GM21576 (cell line): ENCODE data around the gene NIPBL.

Source experiments
- ATAC-seq: cut with Tn5 transposase; IDR thresholded peaks from one replicate; pipeline ENCODE4 v1.9.1; 2021; ENCODE audit warnings: mild to moderate bottlenecking, moderate library complexity; ENCODE audit not compliant: unreplicated experiment

Gene NIPBL

GRCh38 chr5:37014321-37014720 is 137.8 kb downstream of the NIPBL start:
- no peak for ATAC-seq

DNA sequence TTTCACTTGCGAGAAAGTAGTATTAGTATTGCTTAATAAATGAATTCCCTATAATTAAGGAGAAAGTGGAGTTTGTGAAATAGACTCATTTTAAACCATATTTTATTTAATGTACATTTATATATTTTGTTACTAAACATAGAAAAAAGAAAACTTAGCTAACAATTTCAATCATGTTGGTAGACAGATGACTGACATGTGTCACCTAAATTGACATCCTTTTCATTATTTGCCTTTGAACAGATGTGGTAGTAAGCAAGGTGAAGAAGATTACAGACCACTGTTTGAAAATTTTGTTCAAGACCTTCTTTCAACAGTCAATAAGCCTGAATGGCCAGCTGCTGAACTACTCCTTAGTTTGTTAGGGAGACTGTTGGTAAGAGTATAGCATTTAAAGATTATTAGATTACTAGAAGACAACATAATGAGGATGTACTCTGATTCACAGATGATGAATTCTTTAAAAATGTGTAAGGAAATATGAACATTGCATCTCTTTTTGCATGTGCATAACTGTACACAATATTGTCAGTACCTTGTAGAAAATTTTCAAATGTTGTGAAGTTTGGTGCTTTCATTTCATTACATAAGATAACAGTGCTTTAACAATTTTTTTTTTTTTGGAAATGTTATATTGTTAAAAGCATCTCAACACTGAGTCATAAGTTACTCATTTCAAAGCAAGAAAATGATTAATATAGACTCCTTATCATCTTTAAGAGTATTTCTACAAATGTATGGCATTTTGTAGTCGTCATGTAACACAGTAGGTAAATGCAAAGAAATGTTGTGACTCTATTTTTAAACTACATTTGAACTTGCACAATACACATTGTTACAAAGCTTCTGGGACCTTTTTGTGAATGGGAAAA is 139.5 kb downstream of the NIPBL start:
- ATAC-seq: no peak

GRCh38 chr5:37028910-37029309 is 152.3 kb downstream of the NIPBL start:
- ATAC-seq: no peak

GRCh38 chr5:37029436-37029835 is 152.9 kb downstream of the NIPBL start:
- ATAC-seq: no peak

- no peak for ATAC-seq
Observed at GRCh38 chr5:37034955-37035354, 158.4 kb downstream of the NIPBL start.

- no peak for ATAC-seq
Observed at GRCh38 chr5:37037840-37038239, 161.3 kb downstream of the NIPBL start.

GRCh38 chr5:37039824-37040223 is 163.3 kb downstream of the NIPBL start:
- ATAC-seq: no peak

GRCh38 chr5:37043693-37044092 is 167.1 kb downstream of the NIPBL start:
- ATAC-seq: no peak

- no peak for ATAC-seq
Observed at GRCh38 chr5:37044120-37044519, 167.6 kb downstream of the NIPBL start.

- no peak for ATAC-seq
Observed at GRCh38 chr5:37045703-37046102, 169.1 kb downstream of the NIPBL start.

DNA sequence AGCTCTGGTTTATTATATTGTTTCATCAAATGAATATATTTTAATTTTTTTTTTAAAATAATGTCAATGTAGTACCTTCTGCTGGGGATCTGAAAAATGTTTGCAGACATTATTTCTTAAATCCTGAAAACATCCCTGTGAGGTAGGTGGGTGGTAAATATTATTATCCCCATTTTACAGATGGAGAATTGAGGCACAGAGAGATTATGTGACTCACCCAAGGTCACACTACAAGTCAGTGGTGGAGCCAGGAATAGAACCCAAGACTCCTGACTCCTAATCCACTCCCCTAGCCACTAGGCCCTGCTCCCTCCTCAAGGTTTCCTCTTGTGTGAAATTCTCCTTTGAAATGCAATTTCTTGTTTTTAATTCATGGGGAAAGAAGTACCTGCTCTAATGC is 171.4 kb downstream of the NIPBL start:
- ATAC-seq: no peak

GRCh38 chr5:37054391-37054790 is 177.8 kb downstream of the NIPBL start:
- no peak for ATAC-seq

GRCh38 chr5:37055383-37055990 is 178.9 kb downstream of the NIPBL start:
- ATAC-seq: no peak

- ATAC-seq: no peak
Observed at GRCh38 chr5:37056762-37057161, 180.2 kb downstream of the NIPBL start.

- no peak for ATAC-seq
Observed at GRCh38 chr5:37060030-37060429, 183.5 kb downstream of the NIPBL start.

DNA sequence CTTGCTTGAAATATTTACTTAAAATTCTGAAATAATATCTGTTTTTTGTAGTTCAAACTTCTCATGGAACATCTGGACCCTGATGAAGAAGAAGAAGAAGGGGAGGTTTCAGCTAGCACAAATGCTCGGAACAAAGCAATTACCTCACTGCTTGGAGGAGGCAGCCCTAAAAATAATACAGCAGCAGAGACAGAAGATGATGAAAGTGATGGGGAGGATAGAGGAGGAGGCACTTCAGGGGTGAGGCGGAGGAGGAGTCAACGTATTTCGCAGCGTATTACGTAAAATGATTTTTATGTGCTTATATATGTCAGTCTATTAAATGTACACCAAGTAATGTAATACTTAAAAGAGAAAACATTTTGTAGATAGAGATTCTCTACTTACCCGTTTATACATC is 187.2 kb downstream of the NIPBL start:
- no peak for ATAC-seq

- ATAC-seq: no peak
Observed at GRCh38 chr5:37064442-37064841, 187.9 kb downstream of the NIPBL start.

DNA sequence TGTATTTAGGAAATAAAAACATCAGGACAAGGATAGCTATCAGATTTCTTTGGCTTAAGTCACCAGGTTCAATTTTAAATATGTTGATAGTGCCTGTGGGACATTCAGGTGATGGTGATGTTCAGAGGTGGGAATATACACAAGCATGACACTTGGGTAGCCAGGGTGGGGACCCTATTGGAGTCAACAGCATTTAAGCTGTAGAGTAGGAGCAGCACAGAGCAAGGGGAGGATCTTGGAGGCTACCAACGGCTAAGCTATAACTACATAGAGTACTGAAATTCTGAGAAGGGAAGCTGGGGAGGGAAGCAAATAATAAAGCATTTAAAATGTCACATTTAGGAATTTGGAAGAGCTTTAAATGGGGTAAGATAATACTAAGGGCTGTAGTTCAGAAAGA is 194.9 kb downstream of the NIPBL start:
- ATAC-seq: no peak

- ATAC-seq: no peak
Observed at GRCh38 chr5:37071901-37072581, 195.5 kb downstream of the NIPBL start.

DNA sequence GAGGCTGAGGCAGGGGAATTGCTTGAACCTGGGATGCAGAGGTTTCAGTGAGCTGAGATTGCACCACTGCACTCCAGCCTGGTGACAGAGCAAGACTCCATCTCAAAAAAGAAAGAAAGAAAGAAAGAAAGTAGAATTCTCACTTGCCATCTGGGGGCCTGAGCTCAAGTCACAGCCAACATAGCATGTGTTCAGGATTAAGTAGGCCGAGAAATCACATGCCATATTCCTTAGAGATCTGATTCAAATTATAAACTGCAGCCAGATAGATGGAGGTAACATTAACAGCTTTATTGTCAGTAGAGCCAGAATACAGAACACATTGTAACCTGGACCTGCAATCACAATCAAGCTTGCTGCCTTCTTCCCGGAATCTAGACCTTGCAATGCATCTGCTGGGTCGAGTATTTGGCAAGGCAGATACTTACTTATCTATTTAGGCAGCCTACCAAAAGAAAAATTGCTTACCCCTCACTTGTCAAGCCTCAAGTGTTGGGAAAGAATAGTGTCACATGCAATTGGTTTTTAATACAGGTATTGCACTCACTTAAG is 198.9 kb downstream of the NIPBL start:
- ATAC-seq: no peak

GRCh38 chr5:37077146-37077545 is 200.6 kb downstream of the NIPBL start:
- no peak for ATAC-seq

DNA sequence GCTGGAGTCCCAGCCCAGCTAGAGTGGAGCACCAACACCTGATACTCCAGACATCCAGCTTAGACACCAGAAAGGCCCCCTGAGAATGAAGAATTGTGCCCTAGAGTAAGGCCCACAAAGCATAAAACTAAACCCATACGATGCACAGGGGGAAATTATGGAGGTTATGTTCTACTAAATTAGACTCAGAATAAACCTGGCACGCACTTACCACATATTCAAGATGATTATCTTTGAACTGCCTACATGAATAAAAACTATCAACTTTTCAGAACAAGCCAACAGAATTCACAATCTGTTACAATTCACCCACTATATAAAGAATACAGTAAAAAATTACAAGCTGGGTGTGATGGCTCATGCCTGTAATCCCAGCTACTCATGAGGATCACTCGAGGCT is 204.1 kb downstream of the NIPBL start:
- no peak for ATAC-seq
